ENCODE results near the gene ALOX15B. TPM values are rescaled to one million over a fixed set of nuclear protein-coding genes. Genes with fewer than 3 reads are reported as not detected.

ALOX15B gene
- polyA plus RNA-seq, 3 donors = 1.7 to 2.8 (median 2.0) TPM

GRCh38 chr17:8016632-8017424 lies 22.0 kb upstream of the ALOX15B start:
- peaks cover 4 to 15% of the 10 kb centered on the region in 2 donors for H3K36me3 Mint-ChIP-seq
- peaks cover 73% of the 10 kb centered on the region for H3K4me1 Mint-ChIP-seq
- Histone ChIP-seq H4K20me1 (ENCODE audit: insufficient read depth, low read length) (no peaks in the 10 kb centered on the region), H3K4me3 (replicated peaks in 1 of 3; ENCODE audit: low read depth in 2 of 3, low read length in 3 of 3) (peak overlapping the region; percentile 36 to 75 (median 39)), H3K9ac (ENCODE audit: insufficient read depth, low read length, poor library complexity, severe bottlenecking) (peak overlapping the region; percentile 42), H3K4me1 (ENCODE audit: control insufficient read depth in 1 of 2, insufficient read depth in 2 of 2, low read length in 2 of 2) (peaks cover 68 to 78% of the 10 kb centered on the region in 2 donors), H3K9me3 (replicated peaks in 1 of 2; ENCODE audit: control insufficient read depth in 1 of 2, insufficient read depth in 1 of 2, low read length in 2 of 2) (no peaks in the 10 kb centered on the region), H2AFZ (ENCODE audit: insufficient read depth, low read depth, low read length, poor library complexity, severe bottlenecking) (peak overlapping the region; percentile 76), H3K36me3 (replicated peaks in 1 of 2; ENCODE audit: control insufficient read depth in 1 of 2, insufficient read depth in 2 of 2, low read length in 2 of 2) (no peaks in the 10 kb centered on the region), H3K4me2 (replicated peaks; ENCODE audit: extremely low read depth, low read length, poor library complexity, severe bottlenecking) (peak overlapping the region; percentile 87), H3K79me2 (ENCODE audit: insufficient read depth, low read length) (no peaks in the 10 kb centered on the region), H3K27me3 (ENCODE audit: control insufficient read depth in 2 of 2, insufficient read depth in 2 of 2, low read length in 2 of 2) (peaks cover 0 to 6% of the 10 kb centered on the region in 2 donors), H3K27ac (ENCODE audit: low read depth in 1 of 2, low read length in 2 of 2) (peak overlapping the region; percentile 79 to 84)
- H3K27me3 Mint-ChIP-seq (ENCODE audit: low read depth in 3 of 3) = peaks cover 0 to 10% (median 9%) of the 10 kb centered on the region in 3 donors
- H3K27ac Mint-ChIP-seq = peak overlapping the region; percentile 89 to 97 (median 93)
- peaks cover 0 to 2% (median 0%) of the 10 kb centered on the region in 7 donors for H3K9me3 Mint-ChIP-seq
- 0% methylated on average over 2 of the region's 12 CpGs for WGBS (ENCODE audit: insufficient coverage)
- intact Hi-C loops (cut with micrococcal nuclease) = loop anchor here (2.0 kb wide), 2 partner anchors 24 to 40 kb away; no protein-coding TSS in a partner anchor
- H3K4me3 Mint-ChIP-seq = peak overlapping the region; percentile 81 to 89
- peak; percentile 95 for TF ChIP-seq CTCF (IDR thresholded peaks at IDR 0.05)
- peak; percentile 70 to 85 (median 77) for DNase-seq

GRCh38 chr17:8018436-8018835 lies 20.4 kb upstream of the ALOX15B start:
- H3K36me3 ChIP-seq (replicated peaks in 1 of 2; ENCODE audit: control insufficient read depth in 1 of 2, insufficient read depth in 2 of 2, low read length in 2 of 2) = no peaks in the 10 kb centered on the region
- peak overlapping the region; percentile 68 to 97 (median 93) for H3K27ac Mint-ChIP-seq
- H3K27me3 ChIP-seq (ENCODE audit: control insufficient read depth in 2 of 2, insufficient read depth in 2 of 2, low read length in 2 of 2) = no peaks in the 10 kb centered on the region
- H2AFZ ChIP-seq (ENCODE audit: insufficient read depth, low read depth, low read length, poor library complexity, severe bottlenecking) = peak overlapping the region; percentile 13
- H3K9me3 ChIP-seq (replicated peaks in 1 of 2; ENCODE audit: control insufficient read depth in 1 of 2, insufficient read depth in 1 of 2, low read length in 2 of 2) = no peaks in the 10 kb centered on the region
- DNase-seq = peak in 2 of 3 donors; percentile 40 to 70
- H4K20me1 ChIP-seq (ENCODE audit: insufficient read depth, low read length) = no peaks in the 10 kb centered on the region
- H3K27ac ChIP-seq (ENCODE audit: low read depth in 1 of 2, low read length in 2 of 2) = peak overlapping the region in 1 of 2 donors; percentile 79
- peak overlapping the region; percentile 4 for H3K4me2 ChIP-seq (replicated peaks; ENCODE audit: extremely low read depth, low read length, poor library complexity, severe bottlenecking)
- H3K4me3 ChIP-seq (replicated peaks in 1 of 3; ENCODE audit: low read depth in 2 of 3, low read length in 3 of 3) = no peak overlapping the region
- H3K9me3 Mint-ChIP-seq = peaks cover 0 to 2% (median 0%) of the 10 kb centered on the region in 7 donors
- H3K27me3 Mint-ChIP-seq (ENCODE audit: low read depth in 3 of 3) = peaks cover 0 to 6% (median 3%) of the 10 kb centered on the region in 3 donors
- H3K79me2 ChIP-seq (ENCODE audit: insufficient read depth, low read length) = no peaks in the 10 kb centered on the region
- WGBS (ENCODE audit: insufficient coverage) = no CpG with 5 or more reads among the region's 3 CpGs
- H3K9ac ChIP-seq (ENCODE audit: insufficient read depth, low read length, poor library complexity, severe bottlenecking) = no peak overlapping the region
- peak overlapping the region in 1 of 2 donors; percentile 35 for H3K4me3 Mint-ChIP-seq
- peaks cover 72 to 88% of the 10 kb centered on the region in 2 donors for H3K4me1 ChIP-seq (ENCODE audit: control insufficient read depth in 1 of 2, insufficient read depth in 2 of 2, low read length in 2 of 2)
- TF ChIP-seq CTCF (IDR thresholded peaks at IDR 0.05) = no peak
- H3K4me1 Mint-ChIP-seq = peaks cover 75% of the 10 kb centered on the region
- intact Hi-C loops (cut with micrococcal nuclease) = no loop called here
- peaks cover 7 to 19% of the 10 kb centered on the region in 2 donors for H3K36me3 Mint-ChIP-seq
